H1 (cell line): ENCODE data around the gene PCDH20. TPM values are rescaled to one million over a fixed set of nuclear protein-coding genes. Genes with fewer than 3 reads are reported as not detected.

Experiments
- CHD7 ChIP-seq: fragments of 300-600 bp; sonication (generic); IDR thresholded peaks from 2 replicates; pipeline ENCODE4 v1.7.1; 2012; ENCODE audit warnings: low read length, moderate library complexity, mild to moderate bottlenecking, inconsistent platforms; ENCODE audit not compliant: insufficient replicate concordance
- GABPA ChIP-seq: IDR thresholded peaks from 2 replicates; pipeline ENCODE4 v1.6.1; 2011; ENCODE audit warnings: mild to moderate bottlenecking, low read length, moderate library complexity, borderline replicate concordance; ENCODE audit not compliant: insufficient read depth
- USF2 ChIP-seq: IDR thresholded peaks from 2 replicates; pipeline ENCODE4 v1.6.1; 2011; ENCODE audit warnings: low read length, improper control_type of control experiment
- polyA plus RNA-seq, 7 experiments: library from polyadenylated mRNA; depleted of rRNA in 3 of 7; stranded (reverse) in 5 of 7; unstranded in 2 of 7; fragments of >200 nt in 5 of 7; fragments of 200-250 nt in 2 of 7; gene quantifications; 1 replicate in 5 of 7; 2 replicates in 1 of 7; 4 replicates in 1 of 7; pipeline versions ENCODE4 v1.2.1 to v1.2.3, GENCODE V29; 2011 to 2013; ENCODE audit warnings: missing spikeins in 2 of 7, mixed read lengths in 2 of 7
- total RNA-seq: library from RNA; stranded (reverse); fragmentation: NEBNext Ultra II Directional; extraction: Animal tissue kit (Norgen Biotek cat#: 25700); gene quantifications from 2 replicates; pipeline ENCODE4 v1.2.1, GENCODE V29; 2021

PCDH20 gene
- total and polyA plus RNA-seq, 2 of the 8 experiments (the other 6 are each of a cell fraction or from before 2014, with no cell fraction given): 0.65 to 2.2 TPM

GRCh38 chr13:61391426-61391825 lies 24.2 kb downstream of the PCDH20 start (continued):
- TF ChIP-seq CHD7 (no peak), USF2 (no peak), GABPA (no peak)
- TF ChIP-seq, all 59 proteins: peak for 0
